ENCODE measurements around the gene DMXL2.
"Not testable (repeated sequence)": the region's sequence is repeated elsewhere in the genome, so short reads cannot be mapped to it uniquely, and the experiment has no call there.

Gene DMXL2

GRCh38 chr15:51483520-51483919 lies 139.1 kb downstream of the DMXL2 start:
- TF ChIP-seq CTCF (IDR thresholded peaks at IDR 0.05; ENCODE audit: low read depth, low read length): no peak
- DNase-seq (ENCODE audit: extremely low read depth, low read depth): no peak

GRCh38 chr15:51475736-51476135 lies 146.8 kb downstream of the DMXL2 start:
- no peak for TF ChIP-seq CTCF (IDR thresholded peaks at IDR 0.05; ENCODE audit: low read depth, low read length)
- no peak for DNase-seq (ENCODE audit: extremely low read depth, low read depth)

- no peak for TF ChIP-seq CTCF (IDR thresholded peaks at IDR 0.05; ENCODE audit: low read depth, low read length)
- no peak for DNase-seq (ENCODE audit: extremely low read depth, low read depth)
Observed at GRCh38 chr15:51470512-51470911, 152.1 kb downstream of the DMXL2 start.

- DNase-seq (ENCODE audit: extremely low read depth, low read depth): no peak
- TF ChIP-seq CTCF (IDR thresholded peaks at IDR 0.05; ENCODE audit: low read depth, low read length): no peak
Observed at GRCh38 chr15:51460796-51461195, 161.8 kb downstream of the DMXL2 start.

- no peak for TF ChIP-seq CTCF (IDR thresholded peaks at IDR 0.05; ENCODE audit: low read depth, low read length)
- no peak for DNase-seq (ENCODE audit: extremely low read depth, low read depth)
Observed at GRCh38 chr15:51450001-51450400, 172.6 kb downstream of the DMXL2 start.

- no peak for TF ChIP-seq CTCF (IDR thresholded peaks at IDR 0.05; ENCODE audit: low read depth, low read length)
- no peak for DNase-seq (ENCODE audit: extremely low read depth, low read depth)
Observed at GRCh38 chr15:51448622-51449399, 173.8 kb downstream of the DMXL2 start.

GRCh38 chr15:51447855-51448621 lies 174.5 kb downstream of the DMXL2 start:
- no peak for DNase-seq (ENCODE audit: extremely low read depth, low read depth)
- no peak for TF ChIP-seq CTCF (IDR thresholded peaks at IDR 0.05; ENCODE audit: low read depth, low read length)

GRCh38 chr15:51446029-51446744 lies 176.4 kb downstream of the DMXL2 start:
- not testable (repeated sequence) for DNase-seq (ENCODE audit: extremely low read depth, low read depth)
